OCI-LY3 (cell line): Measurements from ENCODE around the gene CCNF.

Experiments
- H2AFZ ChIP-seq: fragments of 200-600, 300-600 bp; shearing (Covaris generic); 2 replicates; pipeline ENCODE4 v1.6.0; 2014; ENCODE audit warnings: antibody characterized with exemption, low read depth, low read length
- H3K27ac ChIP-seq: fragments of 200-600, 300-600 bp; sonication (generic); 2 replicates; pipeline ENCODE4 v1.5.1; 2014; ENCODE audit warnings: mild to moderate bottlenecking, low read length, moderate library complexity, mixed read lengths
- H3K27me3 ChIP-seq: fragments of 200-600, 300-600 bp; sonication (generic); 2 replicates; pipeline ENCODE4 v1.6.1; 2014; ENCODE audit warnings: low read depth, low read length, mixed read lengths
- H3K36me3 ChIP-seq: fragments of 200-600, 300-600 bp; sonication (generic); replicated peaks from 2 replicates; pipeline ENCODE3; 2014; ENCODE audit warnings: low read depth, low read length, mixed read lengths
- H3K4me1 ChIP-seq: fragments of 300-600, 200-600 bp; sonication (generic); 2 replicates; pipeline ENCODE4 v1.6.1; 2014; ENCODE audit warnings: low read length, mixed read lengths
- H3K4me2 ChIP-seq: fragments of 200-600, 300-600 bp; sonication (generic); 2 replicates; pipeline ENCODE4 v1.6.1; 2014; ENCODE audit warnings: low read length, mixed read lengths
- H3K4me3 ChIP-seq: fragments of 300-600, 200-600 bp; sonication (generic); 2 replicates; pipeline ENCODE4 v1.5.1; 2014; ENCODE audit warnings: antibody characterized with exemption, mild to moderate bottlenecking, low read length, moderate library complexity
- H3K79me2 ChIP-seq: fragments of 300-600, 200-600 bp; shearing (Covaris generic); 2 replicates; pipeline ENCODE4 v1.6.1; 2014; ENCODE audit warnings: mild to moderate bottlenecking, low read length, mixed read lengths
- H3K9ac ChIP-seq: fragments of 300-600, 200-600 bp; shearing (Covaris generic); 2 replicates; pipeline ENCODE4 v1.6.0; 2014; ENCODE audit warnings: mild to moderate bottlenecking, low read length, moderate library complexity
- H3K9me3 ChIP-seq: fragments of 200-600, 300-600 bp; shearing (Covaris generic); 2 replicates; pipeline ENCODE4 v1.6.1; 2014; ENCODE audit warnings: low read length, mixed read lengths; ENCODE audit not compliant: insufficient read depth
- H4K20me1 ChIP-seq: fragments of 200-600, 300-600 bp; sonication (generic); 2 replicates; pipeline ENCODE4 v1.6.1; 2016; ENCODE audit warnings: low read length, mixed read lengths; ENCODE audit not compliant: insufficient read depth
- CTCF ChIP-seq: fragments of 200-600, 300-600 bp; sonication (generic); IDR thresholded peaks from 2 replicates; pipeline ENCODE4 v1.5.1; 2014; ENCODE audit warnings: antibody characterized with exemption, low read length, low read depth
- EZH2phosphoT487 ChIP-seq: fragments of 200-600 bp; shearing (Covaris generic); IDR thresholded peaks from 2 replicates; pipeline ENCODE4 v1.6.1; 2018; ENCODE audit warnings: antibody characterized with exemption, mixed run types, low read depth

CCNF gene

GRCh38 chr16:2450975-2451381 lies 21.7 kb downstream of the CCNF start:
- H3K9ac ChIP-seq = no peak overlapping the region
- no peak overlapping the region for H3K4me2 ChIP-seq
- H3K27me3 ChIP-seq = no peaks in the 10 kb centered on the region

GRCh38 chr16:2451851-2452320 lies 22.6 kb downstream of the CCNF start:
- H3K4me3 ChIP-seq = no peak overlapping the region
- H3K36me3 ChIP-seq = peaks cover 68% of the 10 kb centered on the region
- no peak overlapping the region for H3K9ac ChIP-seq
- H2AFZ ChIP-seq = no peak overlapping the region
- H3K27me3 ChIP-seq = no peaks in the 10 kb centered on the region
- no peak overlapping the region for H3K27ac ChIP-seq
- 0 out of 2 replicates have a peak, but pooled peaks cover 4% of the 10 kb centered on the region for H4K20me1 ChIP-seq
- no peaks in the 10 kb centered on the region for H3K9me3 ChIP-seq
- H3K4me2 ChIP-seq = no peak overlapping the region
- no peaks in the 10 kb centered on the region for H3K79me2 ChIP-seq
- H3K4me1 ChIP-seq = no peaks in the 10 kb centered on the region
- TF ChIP-seq CTCF = no peak
- TF ChIP-seq EZH2phosphoT487 = no peak

More at GRCh38 chr16:2450975-2451381, 21.7 kb downstream of the CCNF start:
- TF ChIP-seq CTCF = no peak
- TF ChIP-seq EZH2phosphoT487 = no peak
- no peak overlapping the region for H3K4me3 ChIP-seq
- no peak overlapping the region for H3K27ac ChIP-seq
- no peak overlapping the region for H2AFZ ChIP-seq
- no peaks in the 10 kb centered on the region for H3K9me3 ChIP-seq
- H3K4me1 ChIP-seq = no peaks in the 10 kb centered on the region
- no peaks in the 10 kb centered on the region for H3K79me2 ChIP-seq
- 0 out of 2 replicates have a peak, but pooled peaks cover 4% of the 10 kb centered on the region for H4K20me1 ChIP-seq
- H3K36me3 ChIP-seq = peaks cover 68% of the 10 kb centered on the region

- TF ChIP-seq EZH2phosphoT487 = no peak
- TF ChIP-seq CTCF = no peak
- no peaks in the 10 kb centered on the region for H3K79me2 ChIP-seq
- no peak overlapping the region for H3K9ac ChIP-seq
- H3K27ac ChIP-seq = no peak overlapping the region
- no peaks in the 10 kb centered on the region for H3K27me3 ChIP-seq
- no peak overlapping the region for H2AFZ ChIP-seq
- H3K9me3 ChIP-seq = no peaks in the 10 kb centered on the region
- peaks cover 67% of the 10 kb centered on the region for H3K36me3 ChIP-seq
- no peaks in the 10 kb centered on the region for H3K4me1 ChIP-seq
- H3K4me2 ChIP-seq = no peak overlapping the region
- no peak overlapping the region for H3K4me3 ChIP-seq
- H4K20me1 ChIP-seq = 0 out of 2 replicates have a peak, but pooled peaks cover 4% of the 10 kb centered on the region
Measured at GRCh38 chr16:2452650-2453049, 23.4 kb downstream of the CCNF start.

- H3K79me2 ChIP-seq = no peaks in the 10 kb centered on the region
- H3K9ac ChIP-seq = no peak overlapping the region
- H3K9me3 ChIP-seq = no peaks in the 10 kb centered on the region
- H3K4me3 ChIP-seq = no peak overlapping the region
- H3K4me1 ChIP-seq = peaks cover 10% of the 10 kb centered on the region; the same call in 1 of the 2 replicates
- H3K27me3 ChIP-seq = no peaks in the 10 kb centered on the region
- peaks cover 49% of the 10 kb centered on the region for H3K36me3 ChIP-seq
- no peak overlapping the region for H3K27ac ChIP-seq
- H2AFZ ChIP-seq = no peak overlapping the region
- H3K4me2 ChIP-seq = no peak overlapping the region
- TF ChIP-seq EZH2phosphoT487 (no peak), CTCF (no peak)
- 0 out of 2 replicates have a peak, but pooled peaks cover 4% of the 10 kb centered on the region for H4K20me1 ChIP-seq
Measured at GRCh38 chr16:2455081-2455845, 26.0 kb downstream of the CCNF start.
